T-helper 1 cell treated with Interleukin-12 subunit alpha and Interleukin-12 subunit beta and Interleukin-4 antibody, amounts not matched to agents 30 μg/mL and 1 μg/mL, for 36 hours (primary cell): ENCODE data around the gene TMEM144.

Experiments
- H3K27ac Mint-ChIP-seq: one replicate; pipeline ENCODE4 v1.8.0; 2021; ENCODE audit warnings: mild to moderate bottlenecking, mixed read lengths
- H3K27me3 Mint-ChIP-seq: one replicate; pipeline ENCODE4 v1.8.0; 2021; ENCODE audit warnings: low read depth, mixed read lengths
- H3K36me3 Mint-ChIP-seq: one replicate; pipeline ENCODE4 v1.8.0; 2021; ENCODE audit warnings: low read depth, mixed read lengths
- H3K4me1 Mint-ChIP-seq: one replicate; pipeline ENCODE4 v1.8.0; 2021; ENCODE audit warnings: low read depth, mixed read lengths
- H3K4me3 Mint-ChIP-seq: one replicate; pipeline ENCODE4 v1.8.0; 2021; ENCODE audit warnings: mild to moderate bottlenecking, moderate library complexity, mixed read lengths
- H3K9me3 Mint-ChIP-seq: one replicate; pipeline ENCODE4 v1.8.0; 2021; ENCODE audit warnings: mixed read lengths

TMEM144 gene

DNA sequence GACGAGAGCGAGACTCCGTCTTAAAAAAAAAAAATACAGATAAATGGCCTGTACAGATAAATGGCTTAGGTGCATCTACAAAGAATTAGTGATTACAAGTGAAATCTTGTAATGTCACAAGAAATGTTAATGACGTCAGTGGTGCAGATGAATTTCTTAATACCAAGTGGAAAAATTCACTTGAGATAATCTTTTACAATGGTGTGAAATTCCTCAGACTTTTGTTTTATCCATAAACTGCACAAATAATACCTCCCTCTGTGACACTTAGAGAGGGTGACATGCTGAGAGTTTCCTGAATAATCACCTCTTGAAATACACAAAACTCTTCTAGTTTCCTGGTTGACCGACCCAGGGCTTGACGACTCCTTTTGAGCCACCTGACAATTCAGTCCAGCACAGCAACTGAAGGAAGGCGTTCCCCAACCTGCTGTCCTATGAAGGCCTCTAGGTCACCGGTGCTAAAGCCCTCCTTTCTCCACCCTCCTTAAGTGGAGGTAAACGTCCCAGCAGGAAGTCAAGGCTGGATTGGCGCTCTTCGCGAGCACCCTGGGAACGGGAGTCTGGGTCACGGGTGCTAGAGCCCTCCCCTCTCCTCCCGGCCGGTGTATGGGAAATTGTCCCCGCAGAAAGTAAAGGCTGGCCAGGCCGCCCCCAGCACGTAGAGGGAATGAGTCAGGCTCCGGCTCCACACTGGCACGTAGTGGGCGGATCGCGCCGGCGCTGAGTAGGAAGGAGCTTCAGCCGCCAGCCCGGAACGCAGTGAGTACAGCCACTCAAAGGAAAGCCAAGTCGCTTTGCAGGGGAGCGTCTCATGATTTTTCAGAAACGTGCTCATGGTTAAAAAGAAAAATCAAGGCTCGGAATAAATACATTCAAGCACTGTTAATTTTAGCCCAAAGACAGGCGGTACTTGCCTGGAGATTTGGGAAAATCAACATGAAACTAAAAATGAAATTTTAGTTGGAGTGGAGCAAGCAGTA is at the start of gene TMEM144:
Gene TMEM144 (plus strand): TSS at position 662 of the 983 bp plus-strand sequence. CDS start 2,182 bp downstream, outside the sequence.
- no peak within 1 kb of the TSS for H3K27ac Mint-ChIP-seq
- peaks cover 34% of the 10 kb centered on the region for H3K27me3 Mint-ChIP-seq
- no peaks in the 10 kb centered on the region for H3K9me3 Mint-ChIP-seq
- no peaks in the 10 kb centered on the region for H3K36me3 Mint-ChIP-seq
- peaks cover 16% of the 10 kb centered on the region for H3K4me1 Mint-ChIP-seq
- peak within 1 kb of the TSS; percentile 76 for H3K4me3 Mint-ChIP-seq

DNA sequence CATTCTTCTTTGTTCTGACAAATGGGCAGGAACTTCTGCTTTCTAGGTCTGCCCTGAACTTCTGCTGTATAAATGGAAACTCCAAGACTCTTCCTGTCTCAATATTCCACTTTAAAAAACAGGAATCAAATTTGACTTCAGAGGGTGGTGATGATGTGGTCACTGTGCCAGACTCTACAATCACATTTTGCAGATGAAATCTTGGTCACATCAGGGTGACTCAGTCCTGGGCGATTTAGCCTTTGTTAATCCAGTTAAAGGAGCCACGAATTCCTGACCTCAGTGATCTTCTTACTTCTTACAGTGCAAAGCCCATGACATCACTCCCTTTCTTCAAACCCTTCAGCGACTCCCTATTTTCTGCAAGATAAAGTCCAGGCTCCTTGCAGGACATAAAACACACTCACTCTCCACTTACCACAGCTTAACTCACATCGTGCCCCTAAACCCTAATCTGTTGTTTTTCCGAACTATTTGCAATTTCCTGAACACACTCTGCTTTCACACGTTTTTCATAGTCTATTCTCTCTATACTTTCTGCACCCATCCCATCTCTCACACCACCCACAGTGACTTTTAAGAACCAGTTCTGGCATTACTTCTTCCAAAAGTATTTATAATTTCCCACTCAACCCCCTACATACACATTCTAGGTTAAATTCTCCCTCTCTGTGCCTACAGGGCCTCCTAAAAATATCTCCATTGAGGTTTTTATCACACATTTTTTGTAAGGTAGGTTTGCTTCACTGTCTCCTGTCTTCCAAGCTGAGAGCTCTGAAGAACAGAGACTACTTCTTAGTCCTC is 48.5 kb upstream of the TMEM144 start:
- Mint-ChIP-seq H3K4me1 (no peaks in the 10 kb centered on the region), H3K9me3 (no peaks in the 10 kb centered on the region), H3K36me3 (no peaks in the 10 kb centered on the region), H3K27ac (no peak overlapping the region), H3K27me3 (peaks cover 4% of the 10 kb centered on the region), H3K4me3 (no peak overlapping the region)

DNA sequence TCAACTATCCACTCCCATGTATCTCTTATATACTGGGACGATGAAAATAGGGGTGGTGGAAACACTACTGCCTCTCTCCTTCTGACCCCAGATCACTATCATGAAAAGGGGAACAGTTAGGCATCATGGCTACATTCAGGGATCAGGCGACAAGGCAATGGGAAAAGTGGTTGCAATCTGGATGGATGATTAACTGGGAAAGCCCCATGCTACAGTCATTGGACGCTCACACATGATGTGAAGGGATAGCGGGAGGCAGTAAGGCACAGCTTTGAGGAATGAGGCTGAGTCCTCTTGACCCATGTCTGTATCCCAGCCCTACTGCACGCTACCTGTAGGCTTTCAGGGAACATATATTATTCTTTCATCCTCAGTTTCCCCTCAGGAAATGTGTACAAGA is 47.7 kb upstream of the TMEM144 start:
- no peaks in the 10 kb centered on the region for H3K9me3 Mint-ChIP-seq
- H3K36me3 Mint-ChIP-seq: no peaks in the 10 kb centered on the region
- peaks cover 4% of the 10 kb centered on the region for H3K27me3 Mint-ChIP-seq
- no peaks in the 10 kb centered on the region for H3K4me1 Mint-ChIP-seq
- no peak overlapping the region for H3K27ac Mint-ChIP-seq
- no peak overlapping the region for H3K4me3 Mint-ChIP-seq

DNA sequence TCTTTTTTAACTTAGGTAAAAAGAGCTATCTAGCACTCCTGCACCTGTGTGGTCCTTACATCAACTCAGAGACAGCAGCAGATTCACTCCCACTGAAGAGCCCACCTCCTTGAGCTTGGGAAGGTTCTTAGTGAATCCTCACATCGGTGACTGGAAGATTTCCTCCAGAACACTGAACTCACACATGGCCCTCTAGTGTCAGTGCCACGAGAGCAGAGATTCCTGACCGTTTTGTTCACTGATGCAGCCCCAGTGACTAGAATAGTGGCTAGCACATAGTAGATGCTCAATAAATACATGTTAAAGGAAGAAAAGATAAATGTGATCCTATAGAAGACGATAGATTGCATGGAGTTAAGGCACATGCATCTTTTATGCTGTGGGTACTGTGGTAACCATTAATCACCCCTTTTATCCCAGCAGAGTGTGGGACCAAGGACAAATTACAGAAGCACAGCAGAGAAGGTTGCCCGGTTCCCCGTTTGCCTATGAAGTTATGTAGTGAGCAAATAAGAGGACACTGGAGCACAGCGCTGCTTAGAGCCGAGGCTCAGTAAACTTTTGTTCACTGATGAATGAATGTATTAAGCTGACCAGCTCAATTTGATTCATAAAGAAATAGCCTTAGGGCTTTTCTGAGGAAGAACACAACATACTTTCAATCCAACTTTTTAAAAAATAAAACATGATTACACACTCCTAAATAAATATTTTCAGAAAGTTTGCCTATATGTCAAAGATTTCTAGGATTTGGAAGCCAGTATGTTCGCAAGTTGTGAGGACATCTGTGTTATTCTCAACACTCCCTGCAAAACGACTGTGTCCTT is 46.1 kb upstream of the TMEM144 start:
- Mint-ChIP-seq H3K27me3 (peaks cover 7% of the 10 kb centered on the region), H3K4me3 (no peak overlapping the region), H3K27ac (no peak overlapping the region), H3K9me3 (no peaks in the 10 kb centered on the region), H3K4me1 (no peaks in the 10 kb centered on the region), H3K36me3 (no peaks in the 10 kb centered on the region)

DNA sequence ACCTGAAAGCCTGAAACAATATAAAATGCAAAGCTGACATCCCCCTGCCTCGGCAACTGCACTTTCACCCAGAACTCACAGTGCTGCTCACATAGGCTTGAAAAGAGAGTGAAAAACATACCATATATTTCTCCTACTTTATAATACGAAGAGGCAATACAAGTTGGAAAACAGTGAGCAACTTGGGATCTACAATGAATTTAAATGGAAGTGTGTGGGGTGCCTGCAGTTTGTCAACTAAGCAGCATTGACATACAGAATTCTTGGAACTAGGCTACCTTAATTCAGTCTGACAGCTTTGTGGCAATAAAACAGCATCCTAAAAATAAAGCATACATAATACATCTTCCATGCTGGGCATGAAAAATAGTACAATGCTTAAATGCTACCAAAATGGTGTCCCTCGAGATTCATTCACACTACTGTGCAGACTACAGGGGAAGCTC is 45.5 kb upstream of the TMEM144 start:
- Mint-ChIP-seq H3K27me3 (peaks cover 11% of the 10 kb centered on the region), H3K9me3 (no peaks in the 10 kb centered on the region)

DNA sequence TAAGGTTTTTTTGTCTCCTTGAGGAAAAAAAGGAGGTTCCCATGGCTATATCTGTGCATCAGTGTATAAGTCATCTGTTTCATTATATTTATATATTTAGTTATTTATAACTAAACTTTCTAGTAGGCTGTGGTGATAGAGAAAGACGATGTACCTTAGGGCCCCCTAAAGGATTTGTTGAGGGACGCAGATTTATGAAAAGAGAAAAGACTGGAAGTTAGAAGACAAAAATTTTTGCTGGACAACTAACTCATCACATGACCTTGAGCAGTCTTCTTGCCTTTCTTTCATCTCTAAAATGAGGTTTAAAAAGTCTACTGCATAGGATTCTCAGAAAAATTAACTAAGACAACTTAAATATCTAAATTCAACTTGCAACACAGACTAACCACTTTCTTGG is 43.6 kb upstream of the TMEM144 start:
- Mint-ChIP-seq H3K27me3 (peaks cover 29% of the 10 kb centered on the region), H3K36me3 (no peaks in the 10 kb centered on the region), H3K9me3 (no peaks in the 10 kb centered on the region), H3K4me1 (peaks cover 2% of the 10 kb centered on the region), H3K4me3 (no peak overlapping the region), H3K27ac (no peak overlapping the region)

More for the DNA sequence above, 45.5 kb upstream of the TMEM144 start:
- Mint-ChIP-seq H3K27ac (no peak overlapping the region), H3K36me3 (no peaks in the 10 kb centered on the region), H3K4me3 (no peak overlapping the region), H3K4me1 (no peaks in the 10 kb centered on the region)

DNA sequence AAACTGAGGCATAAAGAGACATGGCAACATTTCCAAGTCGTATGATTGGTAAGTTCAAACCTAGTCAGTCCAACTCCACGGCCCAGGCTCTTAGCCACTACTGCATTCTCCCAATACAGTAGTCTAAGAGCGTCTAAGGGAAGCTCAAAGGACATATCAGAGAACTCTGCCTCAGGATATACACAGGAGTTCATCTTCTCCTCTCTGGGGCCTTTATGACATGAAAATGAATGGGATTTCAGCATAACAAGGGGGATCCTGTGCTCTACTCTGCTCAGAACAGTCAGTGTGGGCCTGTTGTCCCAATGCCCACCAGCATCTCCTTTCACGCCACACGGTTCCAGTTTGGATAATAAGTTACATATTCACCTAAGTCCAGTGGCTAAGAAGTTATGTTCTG is 41.7 kb upstream of the TMEM144 start:
- peaks cover 40% of the 10 kb centered on the region for H3K27me3 Mint-ChIP-seq
- no peak overlapping the region for H3K27ac Mint-ChIP-seq
- no peaks in the 10 kb centered on the region for H3K9me3 Mint-ChIP-seq
- no peak overlapping the region for H3K4me3 Mint-ChIP-seq
- peaks cover 2% of the 10 kb centered on the region for H3K4me1 Mint-ChIP-seq
- no peaks in the 10 kb centered on the region for H3K36me3 Mint-ChIP-seq

DNA sequence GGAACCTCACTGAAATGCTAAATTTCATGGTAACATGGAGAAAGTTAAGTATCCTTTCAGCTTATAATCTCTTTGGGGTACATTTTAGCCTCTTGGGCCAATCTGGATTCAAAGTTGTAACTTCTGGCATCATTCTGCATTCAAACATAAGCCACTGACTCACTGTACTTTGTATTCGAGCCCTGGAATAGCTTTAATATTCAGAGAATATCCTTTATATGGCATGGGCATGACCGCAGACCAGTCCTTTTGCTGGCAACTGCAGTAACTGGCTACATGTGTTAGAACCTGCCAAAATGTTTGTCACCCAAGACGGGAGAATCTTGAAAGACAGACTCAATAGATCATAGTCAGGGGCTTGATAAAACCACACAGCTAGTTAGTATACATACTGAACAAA is 40.8 kb upstream of the TMEM144 start:
- Mint-ChIP-seq H3K27me3 (peaks cover 40% of the 10 kb centered on the region), H3K27ac (no peak overlapping the region), H3K4me1 (peaks cover 2% of the 10 kb centered on the region), H3K4me3 (no peak overlapping the region), H3K36me3 (no peaks in the 10 kb centered on the region), H3K9me3 (no peaks in the 10 kb centered on the region)

DNA sequence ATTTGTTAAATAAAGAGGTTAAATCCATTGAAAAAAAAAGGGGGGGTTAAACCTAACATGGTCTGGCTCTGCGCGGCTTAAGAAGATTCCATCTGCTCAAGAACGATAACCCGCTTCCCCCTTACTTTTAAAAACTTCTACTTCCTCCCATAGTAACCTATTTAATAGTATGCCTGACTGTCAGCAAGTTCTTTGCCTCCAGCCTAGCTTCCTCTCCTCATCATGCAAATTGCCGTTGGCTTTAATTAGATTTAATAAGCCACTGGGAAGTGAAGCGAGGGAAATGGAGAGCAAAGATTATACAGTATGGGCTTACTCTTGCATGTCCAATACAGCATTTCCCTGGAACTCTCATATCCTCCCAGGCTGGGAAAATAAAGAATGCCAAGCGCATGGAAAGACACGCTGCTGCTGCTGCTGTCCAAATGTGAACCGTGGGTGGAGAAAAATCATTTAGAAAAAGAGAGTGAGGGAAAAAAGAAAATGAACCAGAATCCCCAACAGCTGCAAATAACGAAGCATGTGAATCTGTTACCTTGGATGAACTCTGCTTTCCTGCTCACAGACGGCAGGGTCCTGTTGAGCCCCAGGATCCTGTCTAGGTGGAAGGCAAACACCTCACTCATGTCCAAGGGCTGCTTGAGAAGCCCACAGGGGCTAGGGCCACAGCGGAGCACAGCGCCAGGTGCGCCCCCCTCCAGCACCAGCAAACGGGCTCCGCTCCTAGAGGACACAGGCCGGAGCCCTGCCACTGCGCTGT is 40.2 kb upstream of the TMEM144 start:
- no peaks in the 10 kb centered on the region for H3K9me3 Mint-ChIP-seq
- no peaks in the 10 kb centered on the region for H3K36me3 Mint-ChIP-seq
- H3K27me3 Mint-ChIP-seq: peaks cover 40% of the 10 kb centered on the region
- no peak overlapping the region for H3K27ac Mint-ChIP-seq
- peaks cover 2% of the 10 kb centered on the region for H3K4me1 Mint-ChIP-seq
- H3K4me3 Mint-ChIP-seq: no peak overlapping the region

DNA sequence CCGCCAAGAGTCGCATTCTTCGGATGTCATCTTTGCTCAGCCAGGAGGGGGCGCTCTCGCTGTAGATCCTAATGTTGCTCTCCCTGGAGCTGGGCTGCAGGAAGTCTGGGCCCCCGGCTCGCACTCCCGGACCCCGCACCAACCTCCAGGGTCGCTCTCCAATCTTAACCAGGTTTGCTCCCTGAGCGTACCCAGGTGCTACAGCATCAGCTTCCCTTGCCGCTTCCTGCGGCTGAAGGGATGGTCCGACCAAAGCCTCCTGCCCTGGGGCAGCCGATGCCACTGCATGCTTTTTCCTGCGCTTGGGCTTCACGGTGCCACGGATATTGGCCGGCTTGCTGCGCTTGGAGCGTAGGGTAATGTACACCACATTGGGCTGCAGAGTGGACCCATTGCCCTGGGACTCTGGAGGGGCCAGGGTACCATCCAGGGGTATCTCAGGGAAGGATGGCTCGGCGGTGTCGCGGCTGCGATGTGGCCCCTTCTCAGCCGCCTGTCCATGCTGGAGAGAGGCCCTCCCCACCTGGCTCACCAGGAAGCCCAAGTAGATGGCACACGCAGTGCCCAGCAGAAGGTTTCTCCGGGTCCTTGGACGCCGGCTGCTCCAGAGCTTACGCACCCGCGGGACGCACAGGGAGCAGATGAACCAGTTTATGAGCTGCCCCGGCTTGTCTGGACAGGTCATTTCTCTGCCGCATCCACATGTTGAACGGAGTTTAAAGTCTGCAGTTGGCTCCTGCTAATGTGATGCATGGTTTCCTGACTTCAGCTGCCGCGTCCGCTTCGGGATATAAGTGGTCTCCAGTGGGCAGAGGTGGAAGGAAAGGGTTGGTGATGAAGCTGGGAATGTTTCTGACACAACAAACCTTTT is 39.4 kb upstream of the TMEM144 start:
- Mint-ChIP-seq H3K4me3 (no peak overlapping the region), H3K36me3 (no peaks in the 10 kb centered on the region), H3K4me1 (peaks cover 2% of the 10 kb centered on the region), H3K27me3 (peaks cover 39% of the 10 kb centered on the region), H3K27ac (no peak overlapping the region), H3K9me3 (no peaks in the 10 kb centered on the region)

DNA sequence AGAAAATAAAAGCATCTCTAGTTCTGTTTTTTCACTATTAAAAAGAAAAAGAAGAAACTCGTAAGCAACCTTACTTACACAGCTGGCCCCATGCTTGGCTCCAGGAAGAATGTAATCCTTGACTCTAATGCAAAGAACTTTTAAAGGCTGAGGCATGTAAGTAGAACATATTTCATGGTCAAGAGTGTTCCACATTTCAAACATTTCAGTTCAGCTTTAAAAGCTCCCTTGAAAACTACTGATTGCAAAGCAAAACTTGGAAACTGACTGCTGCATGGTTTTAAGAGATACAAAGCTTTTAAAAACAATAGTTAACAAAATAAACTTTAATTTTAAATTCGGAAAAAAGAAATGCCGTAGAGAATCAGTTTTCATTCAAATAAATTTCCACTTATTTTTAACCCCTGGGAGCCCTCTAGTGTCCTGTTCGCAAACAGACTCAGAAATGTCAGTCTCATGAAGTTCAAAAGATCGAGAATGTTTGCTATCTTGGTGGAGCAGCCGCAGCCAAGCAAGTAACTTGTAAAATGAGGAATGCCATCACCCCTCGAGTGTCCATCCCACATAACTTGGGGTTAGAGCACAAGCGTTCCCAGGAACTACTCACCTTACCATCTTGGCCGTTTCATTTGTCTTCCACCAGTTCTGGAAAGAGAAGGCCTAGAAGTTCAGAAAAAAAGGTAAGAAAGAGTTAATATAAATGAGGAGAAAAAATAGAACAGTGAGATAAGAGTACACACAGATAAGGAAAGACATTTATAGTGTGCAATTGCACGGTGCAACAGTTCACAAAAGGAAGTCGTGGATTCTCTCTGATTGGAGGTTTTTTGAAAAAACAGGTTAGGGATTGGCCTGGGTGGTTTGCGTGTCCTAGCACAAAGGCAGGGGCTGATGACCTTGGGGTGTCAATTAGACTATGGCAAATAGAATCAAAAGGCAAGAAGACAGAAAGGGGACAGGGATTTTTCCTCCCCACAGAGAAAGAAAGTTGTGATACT is 37.7 kb upstream of the TMEM144 start, which contains the start of gene GASK1B:
Gene GASK1B (minus strand): TSS at position 765 of the 998 bp plus-strand sequence. CDS start 1,650 bp downstream, outside the sequence.
- Mint-ChIP-seq H3K4me3 (no peak within 1 kb of the TSS), H3K9me3 (no peaks in the 10 kb centered on the region), H3K36me3 (no peaks in the 10 kb centered on the region), H3K4me1 (peaks cover 2% of the 10 kb centered on the region), H3K27me3 (peaks cover 37% of the 10 kb centered on the region), H3K27ac (no peak within 1 kb of the TSS)

DNA sequence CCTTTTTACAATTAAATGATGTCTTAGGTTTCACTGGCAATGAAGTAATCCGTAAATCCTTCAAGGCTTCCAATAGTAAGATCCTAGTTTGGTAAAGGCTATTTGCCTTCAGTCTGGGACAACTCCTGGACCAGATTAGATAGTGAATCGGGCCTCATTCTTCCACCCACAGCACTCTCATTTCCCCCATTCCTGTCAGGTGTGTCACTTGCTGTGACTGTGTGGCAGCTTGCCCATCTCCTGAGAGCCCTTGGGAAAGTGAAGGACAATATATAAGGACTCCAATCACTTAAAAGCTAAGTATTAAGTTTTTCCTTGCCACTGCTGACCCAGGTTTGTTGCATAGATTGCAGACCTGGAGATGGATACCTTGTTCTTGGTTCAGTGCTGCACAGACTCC is 34.2 kb upstream of the TMEM144 start:
- Mint-ChIP-seq H3K4me1 (no peaks in the 10 kb centered on the region), H3K4me3 (no peak overlapping the region), H3K27me3 (peaks cover 16% of the 10 kb centered on the region), H3K36me3 (no peaks in the 10 kb centered on the region), H3K9me3 (no peaks in the 10 kb centered on the region), H3K27ac (no peak overlapping the region)
